ENCODE measurements around the gene VAPA. TPM values are rescaled to one million over a fixed set of nuclear protein-coding genes. Genes with fewer than 3 reads are reported as not detected.

The VAPA gene
- total and polyA plus RNA-seq, 9 of the 15 experiments (the other 6 are each of a cell fraction or from before 2014, with no cell fraction given), result 219 to 902 (median 526) TPM

DNA sequence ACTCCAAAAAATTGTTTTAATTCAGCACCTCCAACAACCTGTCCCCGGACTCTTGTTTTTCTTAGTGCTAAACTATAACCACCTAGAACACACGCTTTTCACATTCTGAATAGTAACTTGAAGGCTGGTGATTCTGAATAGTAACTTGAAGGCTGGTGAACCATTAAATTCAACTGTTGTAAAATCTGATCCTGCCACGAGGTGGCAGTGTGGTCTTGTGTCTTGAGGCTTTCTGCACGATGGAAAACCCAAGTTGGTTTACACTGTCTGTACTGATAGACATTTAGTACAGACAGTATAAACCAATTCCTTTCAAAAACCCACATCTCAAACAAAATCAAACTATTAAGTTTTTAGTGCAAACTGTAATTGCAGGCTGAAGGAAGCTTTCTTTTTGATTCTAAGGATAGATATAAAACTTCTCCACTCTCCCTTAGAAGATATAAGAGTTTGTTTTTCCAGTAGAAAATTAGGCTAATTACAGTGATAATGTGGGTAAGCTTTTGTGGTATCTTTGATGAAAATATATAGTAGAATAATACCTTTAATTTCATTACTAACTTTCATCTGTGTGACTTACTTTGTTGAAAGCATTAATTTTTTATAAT lies 57.6 kb downstream of the VAPA start (continued):
- TF ChIP-seq, protein P1, sequence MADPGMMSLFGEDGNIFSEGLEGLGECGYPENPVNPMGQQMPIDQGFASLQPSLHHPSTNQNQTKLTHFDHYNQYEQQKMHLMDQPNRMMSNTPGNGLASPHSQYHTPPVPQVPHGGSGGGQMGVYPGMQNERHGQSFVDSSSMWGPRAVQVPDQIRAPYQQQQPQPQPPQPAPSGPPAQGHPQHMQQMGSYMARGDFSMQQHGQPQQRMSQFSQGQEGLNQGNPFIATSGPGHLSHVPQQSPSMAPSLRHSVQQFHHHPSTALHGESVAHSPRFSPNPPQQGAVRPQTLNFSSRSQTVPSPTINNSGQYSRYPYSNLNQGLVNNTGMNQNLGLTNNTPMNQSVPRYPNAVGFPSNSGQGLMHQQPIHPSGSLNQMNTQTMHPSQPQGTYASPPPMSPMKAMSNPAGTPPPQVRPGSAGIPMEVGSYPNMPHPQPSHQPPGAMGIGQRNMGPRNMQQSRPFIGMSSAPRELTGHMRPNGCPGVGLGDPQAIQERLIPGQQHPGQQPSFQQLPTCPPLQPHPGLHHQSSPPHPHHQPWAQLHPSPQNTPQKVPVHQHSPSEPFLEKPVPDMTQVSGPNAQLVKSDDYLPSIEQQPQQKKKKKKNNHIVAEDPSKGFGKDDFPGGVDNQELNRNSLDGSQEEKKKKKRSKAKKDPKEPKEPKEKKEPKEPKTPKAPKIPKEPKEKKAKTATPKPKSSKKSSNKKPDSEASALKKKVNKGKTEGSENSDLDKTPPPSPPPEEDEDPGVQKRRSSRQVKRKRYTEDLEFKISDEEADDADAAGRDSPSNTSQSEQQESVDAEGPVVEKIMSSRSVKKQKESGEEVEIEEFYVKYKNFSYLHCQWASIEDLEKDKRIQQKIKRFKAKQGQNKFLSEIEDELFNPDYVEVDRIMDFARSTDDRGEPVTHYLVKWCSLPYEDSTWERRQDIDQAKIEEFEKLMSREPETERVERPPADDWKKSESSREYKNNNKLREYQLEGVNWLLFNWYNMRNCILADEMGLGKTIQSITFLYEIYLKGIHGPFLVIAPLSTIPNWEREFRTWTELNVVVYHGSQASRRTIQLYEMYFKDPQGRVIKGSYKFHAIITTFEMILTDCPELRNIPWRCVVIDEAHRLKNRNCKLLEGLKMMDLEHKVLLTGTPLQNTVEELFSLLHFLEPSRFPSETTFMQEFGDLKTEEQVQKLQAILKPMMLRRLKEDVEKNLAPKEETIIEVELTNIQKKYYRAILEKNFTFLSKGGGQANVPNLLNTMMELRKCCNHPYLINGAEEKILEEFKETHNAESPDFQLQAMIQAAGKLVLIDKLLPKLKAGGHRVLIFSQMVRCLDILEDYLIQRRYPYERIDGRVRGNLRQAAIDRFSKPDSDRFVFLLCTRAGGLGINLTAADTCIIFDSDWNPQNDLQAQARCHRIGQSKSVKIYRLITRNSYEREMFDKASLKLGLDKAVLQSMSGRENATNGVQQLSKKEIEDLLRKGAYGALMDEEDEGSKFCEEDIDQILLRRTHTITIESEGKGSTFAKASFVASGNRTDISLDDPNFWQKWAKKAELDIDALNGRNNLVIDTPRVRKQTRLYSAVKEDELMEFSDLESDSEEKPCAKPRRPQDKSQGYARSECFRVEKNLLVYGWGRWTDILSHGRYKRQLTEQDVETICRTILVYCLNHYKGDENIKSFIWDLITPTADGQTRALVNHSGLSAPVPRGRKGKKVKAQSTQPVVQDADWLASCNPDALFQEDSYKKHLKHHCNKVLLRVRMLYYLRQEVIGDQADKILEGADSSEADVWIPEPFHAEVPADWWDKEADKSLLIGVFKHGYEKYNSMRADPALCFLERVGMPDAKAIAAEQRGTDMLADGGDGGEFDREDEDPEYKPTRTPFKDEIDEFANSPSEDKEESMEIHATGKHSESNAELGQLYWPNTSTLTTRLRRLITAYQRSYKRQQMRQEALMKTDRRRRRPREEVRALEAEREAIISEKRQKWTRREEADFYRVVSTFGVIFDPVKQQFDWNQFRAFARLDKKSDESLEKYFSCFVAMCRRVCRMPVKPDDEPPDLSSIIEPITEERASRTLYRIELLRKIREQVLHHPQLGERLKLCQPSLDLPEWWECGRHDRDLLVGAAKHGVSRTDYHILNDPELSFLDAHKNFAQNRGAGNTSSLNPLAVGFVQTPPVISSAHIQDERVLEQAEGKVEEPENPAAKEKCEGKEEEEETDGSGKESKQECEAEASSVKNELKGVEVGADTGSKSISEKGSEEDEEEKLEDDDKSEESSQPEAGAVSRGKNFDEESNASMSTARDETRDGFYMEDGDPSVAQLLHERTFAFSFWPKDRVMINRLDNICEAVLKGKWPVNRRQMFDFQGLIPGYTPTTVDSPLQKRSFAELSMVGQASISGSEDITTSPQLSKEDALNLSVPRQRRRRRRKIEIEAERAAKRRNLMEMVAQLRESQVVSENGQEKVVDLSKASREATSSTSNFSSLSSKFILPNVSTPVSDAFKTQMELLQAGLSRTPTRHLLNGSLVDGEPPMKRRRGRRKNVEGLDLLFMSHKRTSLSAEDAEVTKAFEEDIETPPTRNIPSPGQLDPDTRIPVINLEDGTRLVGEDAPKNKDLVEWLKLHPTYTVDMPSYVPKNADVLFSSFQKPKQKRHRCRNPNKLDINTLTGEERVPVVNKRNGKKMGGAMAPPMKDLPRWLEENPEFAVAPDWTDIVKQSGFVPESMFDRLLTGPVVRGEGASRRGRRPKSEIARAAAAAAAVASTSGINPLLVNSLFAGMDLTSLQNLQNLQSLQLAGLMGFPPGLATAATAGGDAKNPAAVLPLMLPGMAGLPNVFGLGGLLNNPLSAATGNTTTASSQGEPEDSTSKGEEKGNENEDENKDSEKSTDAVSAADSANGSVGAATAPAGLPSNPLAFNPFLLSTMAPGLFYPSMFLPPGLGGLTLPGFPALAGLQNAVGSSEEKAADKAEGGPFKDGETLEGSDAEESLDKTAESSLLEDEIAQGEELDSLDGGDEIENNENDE (IDR thresholded peaks at IDR 0.05; ENCODE audit: low read depth, low read length), result no peak
- TF ChIP-seq ZFP36 (IDR thresholded peaks at IDR 0.05; ENCODE audit: low read depth, low read length, partially characterized antibody) (no peak), TAF9B (IDR thresholded peaks at IDR 0.05; ENCODE audit: partially characterized antibody) (no peak), SRSF7 (optimal IDR thresholded peaks at IDR 0.05; ENCODE audit: low read depth, low read length) (no peak), MCM7 (IDR thresholded peaks at IDR 0.05) (no peak), HLTF (IDR thresholded peaks at IDR 0.05) (no peak), SMAD4 (CRISPR knock-in tag; conservative IDR thresholded peaks at IDR 0.05) (no peak), CHD1 (IDR thresholded peaks at IDR 0.05; ENCODE audit: low read length) (no peak), SPI1 (IDR thresholded peaks at IDR 0.05; ENCODE audit: borderline replicate concordance, low read depth, low read length) (no peak), FOXM1 (IDR thresholded peaks at IDR 0.05; ENCODE audit: low read depth) (no peak), FOXM1 (CRISPR knock-in tag; IDR thresholded peaks at IDR 0.05; ENCODE audit: low read depth) (no peak), NR4A1 (CRISPR knock-in tag; IDR thresholded peaks at IDR 0.05) (no peak), NR4A1 (tag; IDR thresholded peaks at IDR 0.05) (no peak), SUPT5H (IDR thresholded peaks at IDR 0.05) (no peak), POLR2H (tag; IDR thresholded peaks at IDR 0.05; ENCODE audit: low read depth) (peak; percentile 24; the same call in 1 of the 2 replicates), MTF1 (CRISPR knock-in tag; IDR thresholded peaks at IDR 0.05; ENCODE audit: borderline replicate concordance) (no peak)
- TF ChIP-seq, protein P2, sequence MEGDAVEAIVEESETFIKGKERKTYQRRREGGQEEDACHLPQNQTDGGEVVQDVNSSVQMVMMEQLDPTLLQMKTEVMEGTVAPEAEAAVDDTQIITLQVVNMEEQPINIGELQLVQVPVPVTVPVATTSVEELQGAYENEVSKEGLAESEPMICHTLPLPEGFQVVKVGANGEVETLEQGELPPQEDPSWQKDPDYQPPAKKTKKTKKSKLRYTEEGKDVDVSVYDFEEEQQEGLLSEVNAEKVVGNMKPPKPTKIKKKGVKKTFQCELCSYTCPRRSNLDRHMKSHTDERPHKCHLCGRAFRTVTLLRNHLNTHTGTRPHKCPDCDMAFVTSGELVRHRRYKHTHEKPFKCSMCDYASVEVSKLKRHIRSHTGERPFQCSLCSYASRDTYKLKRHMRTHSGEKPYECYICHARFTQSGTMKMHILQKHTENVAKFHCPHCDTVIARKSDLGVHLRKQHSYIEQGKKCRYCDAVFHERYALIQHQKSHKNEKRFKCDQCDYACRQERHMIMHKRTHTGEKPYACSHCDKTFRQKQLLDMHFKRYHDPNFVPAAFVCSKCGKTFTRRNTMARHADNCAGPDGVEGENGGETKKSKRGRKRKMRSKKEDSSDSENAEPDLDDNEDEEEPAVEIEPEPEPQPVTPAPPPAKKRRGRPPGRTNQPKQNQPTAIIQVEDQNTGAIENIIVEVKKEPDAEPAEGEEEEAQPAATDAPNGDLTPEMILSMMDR (IDR thresholded peaks at IDR 0.05 in 2 of 3, conservative IDR thresholded peaks at IDR 0.05 in 1 of 3; ENCODE audit: insufficient read depth in 2 of 3, low read depth in 1 of 3, low read length in 3 of 3), result peak; percentile 81 to 96 (median 85)
